HG03064 (cell line): ENCODE measurements around the gene JAM3.

Source experiments
- ATAC-seq: cut with Tn5 transposase; IDR thresholded peaks from one replicate; pipeline ENCODE4 v1.9.1; 2021; ENCODE audit warnings: low read depth; ENCODE audit not compliant: unreplicated experiment

Gene JAM3

DNA sequence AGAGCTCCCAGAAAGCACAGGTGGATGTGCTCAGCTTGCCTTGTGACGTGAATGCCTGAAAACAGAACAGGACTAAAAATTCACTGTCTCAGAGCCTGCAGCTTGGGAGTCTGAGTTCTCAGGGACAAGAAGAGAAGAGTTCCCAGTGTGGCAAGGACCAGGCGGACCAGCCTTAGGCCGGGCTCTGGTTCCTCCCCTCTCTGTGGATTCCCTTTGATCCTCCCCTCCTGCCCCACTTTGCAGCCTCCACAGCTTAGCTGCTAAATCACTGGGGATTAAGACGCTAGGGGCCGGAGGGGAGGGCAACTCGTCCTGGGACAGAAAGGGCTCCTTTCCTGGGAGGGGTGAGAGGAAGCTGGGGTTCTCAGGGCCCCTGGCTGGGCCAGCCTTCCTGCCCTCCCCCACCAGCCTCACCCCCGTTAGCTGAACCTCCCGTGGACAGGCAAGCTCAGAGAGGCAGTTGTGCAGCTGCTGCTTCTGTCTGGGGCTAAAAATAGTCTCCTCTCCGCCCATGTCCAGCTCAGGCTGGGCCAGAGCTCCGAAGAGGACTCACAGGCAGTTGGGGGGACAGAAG lies 29.9 kb upstream of the JAM3 start:
- ATAC-seq, result no peak

DNA sequence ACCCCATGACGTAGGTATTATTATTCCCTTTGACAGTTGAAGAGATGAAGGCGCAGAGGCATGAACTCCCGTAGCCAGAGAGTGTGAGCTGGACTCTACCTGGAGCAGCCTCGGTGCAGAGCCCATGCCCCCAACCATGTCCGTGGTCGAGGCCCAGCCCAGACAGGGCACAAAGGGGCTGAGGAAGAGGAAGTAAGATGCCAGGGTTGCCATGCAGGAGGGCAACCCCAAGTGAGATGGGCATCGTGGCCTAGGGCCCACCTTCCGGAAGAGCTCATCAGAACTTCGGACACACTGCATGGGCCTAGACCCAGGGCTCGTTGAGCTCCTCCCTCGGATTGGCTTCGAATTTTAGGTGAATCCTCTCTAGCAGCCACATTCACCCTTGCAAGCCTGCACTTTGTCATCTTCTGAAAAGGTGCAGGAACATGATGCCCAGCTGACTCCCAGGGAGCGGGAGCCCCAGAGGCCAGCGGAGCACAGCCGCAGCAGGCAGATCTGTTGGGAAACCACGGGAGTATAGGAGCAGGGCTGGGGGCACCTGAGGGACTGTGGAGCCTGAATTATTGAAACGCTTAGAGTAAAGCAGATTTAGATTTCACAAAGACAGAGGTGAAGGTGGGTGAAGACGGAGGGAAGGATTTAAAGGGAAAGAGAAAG lies 29.0 kb upstream of the JAM3 start:
- no peak for ATAC-seq

- ATAC-seq, result no peak
Observed at GRCh38 chr11:134040386-134041302, 28.2 kb upstream of the JAM3 start.

DNA sequence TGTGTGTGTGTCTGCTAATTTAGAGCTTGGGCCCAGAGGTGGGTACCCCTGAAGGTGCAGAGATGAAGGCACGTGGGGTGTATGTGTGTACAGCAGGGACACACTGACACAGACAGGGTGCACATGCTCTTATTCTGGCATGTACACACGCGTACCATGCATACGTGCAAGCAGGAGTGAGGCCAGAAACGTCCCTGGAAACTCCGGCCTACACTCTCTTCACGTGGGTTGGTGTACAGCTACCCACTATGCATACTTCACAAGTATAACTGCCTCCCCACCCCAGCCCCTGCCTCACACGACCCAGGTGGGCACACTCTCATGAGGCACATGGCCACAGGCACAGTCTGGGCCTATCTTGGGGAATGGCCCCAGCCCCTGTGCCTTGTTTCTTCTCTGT lies 27.5 kb upstream of the JAM3 start:
- no peak for ATAC-seq

GRCh38 chr11:134041791-134042696 lies 26.8 kb upstream of the JAM3 start:
- ATAC-seq, result no peak

GRCh38 chr11:134043821-134044420 lies 25.0 kb upstream of the JAM3 start:
- ATAC-seq, result no peak

DNA sequence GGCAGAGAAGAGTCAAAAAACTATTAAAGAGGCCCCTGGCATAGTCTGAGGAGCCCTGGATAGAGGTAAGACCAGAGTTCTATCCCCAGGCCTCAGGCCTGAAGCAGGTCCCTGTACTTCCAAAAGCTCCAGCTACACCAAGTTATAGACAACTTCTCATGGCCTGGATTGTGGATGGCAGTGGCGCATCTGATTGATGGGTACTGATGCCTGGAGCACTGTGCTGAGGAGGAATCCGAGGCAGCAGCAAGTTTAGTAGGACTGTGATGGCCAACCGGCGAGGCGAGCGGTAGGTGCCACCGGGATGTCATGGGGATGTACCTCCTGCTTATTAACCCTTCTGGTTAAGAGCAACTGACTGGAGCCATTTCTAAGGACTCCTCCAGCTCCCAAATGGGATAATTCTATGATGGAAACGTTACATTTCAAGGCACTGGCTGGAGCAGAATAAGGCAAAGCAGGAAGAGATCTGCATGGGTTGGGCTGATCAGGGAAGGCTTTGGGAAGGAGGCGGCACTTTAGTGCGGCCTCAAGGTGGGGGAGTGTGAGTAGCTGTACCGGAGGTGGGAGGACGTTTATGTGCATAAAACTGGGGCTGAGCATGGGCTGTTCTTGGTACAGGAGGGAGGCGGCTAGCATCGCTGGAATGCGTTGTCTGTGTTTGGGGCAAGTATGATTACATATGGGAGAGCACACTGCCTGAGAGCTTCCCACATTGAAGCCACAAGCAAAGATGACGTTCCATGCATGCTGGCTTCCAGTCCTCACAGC lies 24.2 kb upstream of the JAM3 start:
- no peak for ATAC-seq

DNA sequence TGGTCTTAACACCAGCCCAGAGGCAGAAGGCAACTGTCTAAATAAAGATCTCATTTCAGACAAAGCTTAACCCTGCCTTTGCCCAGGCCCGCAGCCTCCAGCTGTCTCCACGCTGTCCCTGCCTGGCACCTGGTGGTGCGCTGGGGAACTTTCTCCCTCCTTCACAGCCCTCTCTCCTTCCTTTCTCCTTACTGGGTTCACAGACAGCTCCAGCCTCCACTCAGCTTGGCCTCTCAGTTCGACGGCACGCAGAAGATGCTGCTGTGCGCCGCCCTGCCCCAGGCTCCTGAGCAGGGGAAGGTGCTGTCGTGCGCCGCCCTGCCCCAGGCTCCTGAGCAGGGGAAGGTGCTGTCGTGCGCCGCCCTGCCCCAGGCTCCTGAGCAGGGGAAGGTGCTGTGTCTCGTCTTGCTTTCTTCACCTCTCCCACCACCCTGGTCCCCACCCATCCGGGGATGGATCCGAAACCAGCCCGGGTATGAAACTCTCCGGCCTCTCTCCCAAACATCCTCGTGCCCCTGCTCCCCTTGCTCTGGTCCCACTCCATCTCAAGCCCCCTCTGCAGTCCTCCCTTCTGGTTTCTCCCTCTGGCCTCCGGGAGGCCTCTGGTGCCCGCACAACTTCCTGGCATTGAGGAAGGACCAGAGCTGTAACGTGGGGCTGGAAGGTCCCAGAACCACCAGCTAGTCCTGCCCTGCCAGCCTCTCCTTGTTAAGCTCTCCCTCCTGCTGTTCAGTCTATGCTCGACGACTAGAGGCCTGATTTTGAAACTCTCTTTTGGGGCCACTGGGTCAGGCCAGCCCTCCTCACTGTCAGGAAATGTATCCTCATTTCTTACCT lies 22.9 kb upstream of the JAM3 start:
- no peak for ATAC-seq

- ATAC-seq, result no peak
Observed at GRCh38 chr11:134046681-134047449, 22.0 kb upstream of the JAM3 start.

GRCh38 chr11:134047586-134047999 lies 21.3 kb upstream of the JAM3 start:
- ATAC-seq, result no peak

DNA sequence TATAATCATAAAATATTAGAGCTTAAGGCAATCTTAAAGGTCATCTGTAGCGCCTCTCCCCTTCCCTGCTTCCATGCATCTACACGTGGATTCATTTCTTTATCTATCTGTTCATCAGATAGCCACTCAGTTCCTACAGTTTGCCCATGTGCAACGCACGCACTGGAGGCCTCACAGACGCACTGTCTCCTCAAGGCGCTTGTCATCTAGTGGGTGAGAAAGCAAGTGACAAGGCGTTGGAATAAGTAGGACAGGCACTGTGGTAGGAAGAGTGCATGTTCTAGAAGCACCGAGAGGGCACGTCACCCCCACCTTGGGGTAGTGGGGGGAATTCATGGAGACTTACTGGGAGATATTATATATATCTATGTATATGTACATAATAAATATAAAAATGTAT lies 20.8 kb upstream of the JAM3 start:
- no peak for ATAC-seq

DNA sequence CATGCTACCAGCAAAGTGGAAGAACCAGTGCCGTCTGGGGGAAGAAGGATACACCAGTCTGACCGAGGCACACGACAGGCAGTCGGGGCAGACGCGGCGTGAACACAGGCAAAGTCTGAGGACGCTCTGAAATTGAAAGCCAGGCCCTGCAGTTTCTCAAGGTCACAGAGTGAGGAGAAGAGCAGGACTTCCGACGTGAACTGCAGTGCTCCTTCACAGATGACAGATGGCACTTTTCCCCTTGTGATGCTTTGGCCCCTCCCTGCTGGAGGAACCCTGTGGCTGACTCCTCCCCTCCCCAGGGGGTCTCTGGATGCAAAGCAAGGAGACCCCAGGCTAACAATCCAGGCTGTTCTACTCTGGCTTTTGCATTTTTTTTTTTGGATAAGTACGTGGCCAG lies 19.6 kb upstream of the JAM3 start:
- ATAC-seq, result no peak

- ATAC-seq, result peak; percentile 92
Observed at GRCh38 chr11:134050541-134051383, 18.1 kb upstream of the JAM3 start.

- no peak for ATAC-seq
Observed at GRCh38 chr11:134052395-134052987, 16.4 kb upstream of the JAM3 start.

- no peak for ATAC-seq
Observed at GRCh38 chr11:134052988-134053945, 15.6 kb upstream of the JAM3 start.
